Spleen (tissue), 11 donors: ENCODE data around the gene ADRA1B. TPM values are rescaled to one million over a fixed set of nuclear protein-coding genes. Genes with fewer than 3 reads are reported as not detected.

Experiments used
- DNase-seq: peaks from one replicate; pipeline ENCODE4 v3.0.0-alpha.2; 2020
- H3K27ac ChIP-seq, 8 donors: fragments of 200-600 bp; sonication (generic) in 7 of 8; 1 replicate in 4 of 8; 2 replicates in 4 of 8; pipeline versions ENCODE4 v1.5.0 to v1.8.0; 2016 to 2021; ENCODE audit warnings: inconsistent platforms in 4 of 8, mild to moderate bottlenecking in 4 of 8, moderate library complexity in 1 of 8
- H3K27me3 ChIP-seq, 7 donors: fragments of 200-600 bp; sonication (generic) in 6 of 7; replicated peaks in 1 of 7; 1 replicate in 4 of 7; 2 replicates in 3 of 7; pipeline versions ENCODE4 v1.5.0 to v1.8.0; 2016 to 2021; ENCODE audit warnings: inconsistent platforms in 3 of 7, mild to moderate bottlenecking in 1 of 7
- H3K36me3 ChIP-seq, 6 donors: fragments of 200-600 bp; sonication (generic) in 5 of 6; 1 replicate in 4 of 6; 2 replicates in 2 of 6; pipeline versions ENCODE4 v1.5.0 to v1.8.0; 2016 to 2021; ENCODE audit warnings: inconsistent platforms in 2 of 6
- H3K4me1 ChIP-seq, 6 donors: fragments of 200-600 bp; sonication (generic) in 5 of 6; 1 replicate in 3 of 6; 2 replicates in 3 of 6; pipeline versions ENCODE4 v1.5.0 to v1.8.0; 2016 to 2021; ENCODE audit warnings: inconsistent platforms in 3 of 6
- H3K4me3 ChIP-seq, 8 donors: fragments of 200-600 bp; sonication (generic) in 7 of 8; 1 replicate in 4 of 8; 2 replicates in 4 of 8; pipeline versions ENCODE4 v1.5.0 to v1.8.0; 2016 to 2021; ENCODE audit warnings: inconsistent platforms in 4 of 8, mild to moderate bottlenecking in 4 of 8, moderate library complexity in 2 of 8
- H3K9me3 ChIP-seq, 8 donors: fragments of 200-600 bp; sonication (generic) in 7 of 8; 1 replicate in 4 of 8; 2 replicates in 4 of 8; pipeline versions ENCODE4 v1.5.0 to v1.8.0; 2016 to 2021; ENCODE audit warnings: inconsistent platforms in 4 of 8
- POLR2A ChIP-seq, 3 donors: fragments of 450-650 bp; IDR thresholded peaks; one replicate each; pipeline ENCODE4 v1.5.1; 2017; ENCODE audit warnings: antibody characterized with exemption in 3 of 3, mild to moderate bottlenecking in 1 of 3
- POLR2AphosphoS5 ChIP-seq, 3 donors: sonication (generic); formaldehyde crosslinking; IDR thresholded peaks; one replicate each; pipeline ENCODE4 v1.5.1; 2017; ENCODE audit warnings: antibody characterized with exemption in 3 of 3
- WGBS, 5 donors: extraction: QIAGEN DNeasy Blood & Tissue Kit in 3 of 5; methylation state at CpG; one replicate each; pipeline versions ENCODE4 v1.1.5 to v1.1.7; 2013 to 2018; 5-methylcytosine and 5-hydroxymethylcytosine counted together
- intact Hi-C: fragments of 100-400 bp; cut with DNase I; formaldehyde crosslinking; loops from one replicate; pipeline ENCODE4 v1.15.0; 2023; ENCODE audit warnings: low total_unique reads
- polyA plus RNA-seq, 3 donors: library from polyadenylated mRNA; stranded (reverse); fragments of 200-250 nt; gene quantifications; one replicate each; pipeline ENCODE4 v1.2.1, GENCODE V29; 2013
- total RNA-seq, 7 donors: library from RNA; depleted of rRNA in 3 of 7; stranded (reverse); fragments of >200 nt in 3 of 7; fragmentation: NEBNext Ultra II Directional in 4 of 7; extraction: Animal tissue kit (Norgen Biotek cat#: 25700) in 4 of 7; gene quantifications; one replicate each; pipeline versions ENCODE4 v1.1.0 to v1.2.1, GENCODE V29; 2016 to 2021
- TF ChIP-seq, protein P1 (sequence below), 11 experiments: fragments of 200-600 bp in 7 of 11; fragments of 450-650 bp in 4 of 11; sonication (generic) in 4 of 11; IDR thresholded peaks in 8 of 11; conservative IDR thresholded peaks in 3 of 11; 1 replicate in 7 of 11; 2 replicates in 4 of 11; pipeline versions ENCODE4 v1.4.0 to v1.8.0; 2016 to 2021; ENCODE audit warnings: antibody characterized with exemption in 11 of 11, inconsistent platforms in 4 of 11, mild to moderate bottlenecking in 1 of 11
- donor health status: healthy with polysubstance abuse.
- donor health status: DM: no; HTN: no; CAD: no; lungs with moderate emphysema.
- donor health status: DM: no; HTN: no; CAD: no.
- donor health status: Bipolar disorder and iron deficiency.
- donor health status: healthy.
- donor health status: DM: no; HTN: no; CAD: no.
- donor health status: DM: yes; HTN: yes; CAD: no.

Gene ADRA1B
- total and polyA plus RNA-seq, 10 donors: 0.65 to 39.6 (median 11.7) TPM

DNA sequence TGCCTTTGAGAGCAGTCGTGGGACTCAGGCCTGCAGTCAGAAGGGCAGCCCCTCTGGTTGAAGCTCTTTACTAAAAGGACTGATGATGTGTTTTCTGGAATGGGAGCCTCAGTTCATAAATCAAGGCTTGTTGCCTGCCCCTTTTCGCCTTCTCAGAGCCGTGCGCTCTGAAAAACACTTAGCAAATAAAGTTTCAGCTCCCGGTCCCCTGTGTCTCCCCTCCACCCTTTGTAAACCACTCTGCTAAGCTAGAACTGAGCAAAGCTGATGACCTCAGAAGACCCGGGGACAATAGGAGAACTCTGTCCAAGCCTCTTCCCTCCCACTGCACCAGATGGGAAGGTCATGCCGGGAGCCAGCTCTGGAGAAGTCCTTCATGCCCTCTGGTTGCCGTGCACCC is 39.3 kb upstream of the ADRA1B start:
- intact Hi-C loops: no loop called here
- Histone ChIP-seq H3K9me3 (no peaks in the 10 kb centered on the region), H3K36me3 (no peaks in the 10 kb centered on the region), H3K4me3 (no peak overlapping the region), H3K4me1 (peaks cover 0 to 10% (median 1%) of the 10 kb centered on the region in 6 donors), H3K27ac (peak overlapping the region in 6 of 8 donors; percentile 52 to 79 (median 66)), H3K27me3 (peaks cover 0 to 22% (median 0%) of the 10 kb centered on the region in 7 donors)
- DNase-seq: no peak
- TF ChIP-seq POLR2A (IDR thresholded peaks at IDR 0.05): no peak
- TF ChIP-seq, protein P1, sequence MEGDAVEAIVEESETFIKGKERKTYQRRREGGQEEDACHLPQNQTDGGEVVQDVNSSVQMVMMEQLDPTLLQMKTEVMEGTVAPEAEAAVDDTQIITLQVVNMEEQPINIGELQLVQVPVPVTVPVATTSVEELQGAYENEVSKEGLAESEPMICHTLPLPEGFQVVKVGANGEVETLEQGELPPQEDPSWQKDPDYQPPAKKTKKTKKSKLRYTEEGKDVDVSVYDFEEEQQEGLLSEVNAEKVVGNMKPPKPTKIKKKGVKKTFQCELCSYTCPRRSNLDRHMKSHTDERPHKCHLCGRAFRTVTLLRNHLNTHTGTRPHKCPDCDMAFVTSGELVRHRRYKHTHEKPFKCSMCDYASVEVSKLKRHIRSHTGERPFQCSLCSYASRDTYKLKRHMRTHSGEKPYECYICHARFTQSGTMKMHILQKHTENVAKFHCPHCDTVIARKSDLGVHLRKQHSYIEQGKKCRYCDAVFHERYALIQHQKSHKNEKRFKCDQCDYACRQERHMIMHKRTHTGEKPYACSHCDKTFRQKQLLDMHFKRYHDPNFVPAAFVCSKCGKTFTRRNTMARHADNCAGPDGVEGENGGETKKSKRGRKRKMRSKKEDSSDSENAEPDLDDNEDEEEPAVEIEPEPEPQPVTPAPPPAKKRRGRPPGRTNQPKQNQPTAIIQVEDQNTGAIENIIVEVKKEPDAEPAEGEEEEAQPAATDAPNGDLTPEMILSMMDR (IDR thresholded peaks at IDR 0.05 in 8 of 11, conservative IDR thresholded peaks at IDR 0.05 in 3 of 11): no peak
- TF ChIP-seq POLR2AphosphoS5 (IDR thresholded peaks at IDR 0.05): no peak
- 75 to 84% (median 79%) methylated on average over 8 of the region's 8 CpGs for WGBS, 5 donors

DNA sequence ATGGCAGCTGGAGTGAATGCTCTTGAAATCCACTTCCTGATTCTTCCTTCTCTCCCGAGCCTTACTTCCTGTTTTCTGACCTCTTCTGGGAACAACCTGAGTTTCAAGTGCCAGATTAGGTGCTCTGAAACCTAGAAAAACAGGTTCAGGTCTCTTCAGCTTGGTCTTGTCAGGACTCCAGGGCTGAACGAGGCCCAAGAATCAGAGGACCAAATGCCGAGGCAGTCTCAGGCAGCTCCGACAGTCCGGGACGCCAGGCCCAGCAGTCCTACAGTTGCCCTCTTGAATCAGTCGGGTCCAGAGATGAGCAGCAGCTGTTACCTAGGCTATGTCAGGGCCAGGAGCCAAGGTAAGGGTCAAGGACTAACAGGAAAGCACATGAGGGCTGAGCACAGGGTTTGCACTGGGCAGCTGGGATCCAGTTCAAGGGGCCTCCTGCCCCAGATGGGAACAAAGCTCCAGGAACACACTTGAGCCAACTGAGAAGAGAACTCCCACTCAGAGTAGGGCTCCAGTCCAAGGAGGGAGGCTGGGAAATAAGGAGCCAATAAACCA is 38.3 kb upstream of the ADRA1B start:
- Histone ChIP-seq H3K27me3 (peaks cover 0 to 22% (median 0%) of the 10 kb centered on the region in 7 donors), H3K4me3 (no peak overlapping the region), H3K9me3 (no peaks in the 10 kb centered on the region), H3K4me1 (peaks cover 0 to 10% (median 1%) of the 10 kb centered on the region in 6 donors), H3K27ac (peak overlapping the region in 6 of 8 donors; percentile 52 to 79 (median 66)), H3K36me3 (no peaks in the 10 kb centered on the region)
- intact Hi-C loops: no loop called here
- DNase-seq: no peak
- TF ChIP-seq POLR2AphosphoS5 (IDR thresholded peaks at IDR 0.05) (peak; percentile 35 to 58 (median 53)), POLR2A (IDR thresholded peaks at IDR 0.05) (no peak)
- TF ChIP-seq, protein P1 (IDR thresholded peaks at IDR 0.05 in 8 of 11, conservative IDR thresholded peaks at IDR 0.05 in 3 of 11): no peak
- 56 to 71% (median 67%) methylated on average over 3 to 7 of the region's 7 CpGs for WGBS, 5 donors

DNA sequence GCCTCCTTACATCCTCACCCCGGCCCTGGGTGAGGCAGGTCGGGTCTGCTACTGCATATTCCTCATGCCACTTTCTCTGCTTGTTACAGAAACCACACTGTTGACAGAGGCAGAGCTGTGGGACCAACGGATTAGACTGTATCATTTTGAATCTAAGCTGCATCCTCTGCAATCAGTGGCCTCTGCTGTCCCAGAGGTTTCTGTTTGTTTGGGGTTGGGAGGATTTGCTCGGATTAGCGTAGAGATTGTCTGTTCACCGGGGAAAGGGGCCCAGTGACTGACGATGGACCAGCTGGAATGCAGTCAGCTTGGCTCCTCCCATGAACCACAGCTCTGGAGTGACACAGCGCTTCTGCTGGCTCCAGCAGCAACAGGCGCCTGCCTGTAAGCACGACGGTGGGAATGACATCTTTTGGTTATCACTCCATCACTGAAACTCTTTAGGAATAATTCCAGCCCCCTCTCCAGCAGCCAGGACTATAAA is 37.3 kb upstream of the ADRA1B start:
- no peaks in the 10 kb centered on the region for H3K9me3 ChIP-seq
- 3 to 6% (median 5%) methylated on average over 10 to 11 of the region's 11 CpGs for WGBS, 5 donors
- peak overlapping the region in 6 of 8 donors; percentile 20 to 79 (median 66) for H3K27ac ChIP-seq
- H3K4me3 ChIP-seq: no peak overlapping the region
- TF ChIP-seq POLR2A (IDR thresholded peaks at IDR 0.05) (no peak), POLR2AphosphoS5 (IDR thresholded peaks at IDR 0.05) (peak in 2 of 3 donors; percentile 31 to 41)
- peaks cover 0 to 10% (median 1%) of the 10 kb centered on the region in 6 donors for H3K4me1 ChIP-seq
- no peak for DNase-seq
- no peaks in the 10 kb centered on the region for H3K36me3 ChIP-seq
- intact Hi-C loops: no loop called here
- H3K27me3 ChIP-seq: peaks cover 0 to 22% (median 0%) of the 10 kb centered on the region in 7 donors

DNA sequence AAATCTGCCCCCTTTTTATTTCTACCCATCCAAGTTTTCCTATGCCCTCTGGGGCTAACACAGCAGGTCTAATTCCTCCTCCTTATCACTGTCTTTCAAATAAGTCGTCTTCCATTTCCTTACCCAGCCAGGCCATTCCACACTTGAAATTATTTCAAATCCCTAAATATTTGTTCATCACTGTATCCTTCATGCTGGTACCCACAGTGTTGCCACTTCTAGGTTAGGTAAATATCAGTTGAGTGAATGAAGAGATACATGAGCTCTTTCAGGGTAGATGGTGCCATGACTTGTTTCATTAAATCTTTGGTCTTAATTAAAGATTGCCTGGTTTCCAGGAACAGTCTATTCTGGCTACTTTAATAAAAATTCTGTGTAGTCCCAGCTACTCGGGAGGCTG is 35.6 kb upstream of the ADRA1B start:
- H3K27me3 ChIP-seq: peaks cover 0 to 12% (median 0%) of the 10 kb centered on the region in 7 donors
- WGBS, 5 donors: 86 to 94% (median 92%) methylated on average over 2 of the region's 2 CpGs
- H3K4me1 ChIP-seq: peaks cover 0 to 10% (median 1%) of the 10 kb centered on the region in 6 donors
- no peak overlapping the region for H3K4me3 ChIP-seq
- TF ChIP-seq POLR2A (IDR thresholded peaks at IDR 0.05) (no peak), POLR2AphosphoS5 (IDR thresholded peaks at IDR 0.05) (no peak)
- TF ChIP-seq, protein P1 (IDR thresholded peaks at IDR 0.05 in 8 of 11, conservative IDR thresholded peaks at IDR 0.05 in 3 of 11): no peak
- no peaks in the 10 kb centered on the region for H3K9me3 ChIP-seq
- DNase-seq: no peak
- H3K27ac ChIP-seq: no peak overlapping the region
- intact Hi-C loops: no loop called here
- H3K36me3 ChIP-seq: no peaks in the 10 kb centered on the region
